C4-2B (cell line): ENCODE data around the gene KDM4C.

Source experiments
- ZFX ChIP-seq: fragments of 450-650 bp; IDR thresholded peaks from 2 replicates; pipeline ENCODE4 v1.6.1; 2017
- TF ChIP-seq, protein P1 (sequence below): fragments of 450-650 bp; conservative IDR thresholded peaks from 2 replicates; pipeline ENCODE4 v1.5.1; 2017; ENCODE audit warnings: mild to moderate bottlenecking

DNA sequence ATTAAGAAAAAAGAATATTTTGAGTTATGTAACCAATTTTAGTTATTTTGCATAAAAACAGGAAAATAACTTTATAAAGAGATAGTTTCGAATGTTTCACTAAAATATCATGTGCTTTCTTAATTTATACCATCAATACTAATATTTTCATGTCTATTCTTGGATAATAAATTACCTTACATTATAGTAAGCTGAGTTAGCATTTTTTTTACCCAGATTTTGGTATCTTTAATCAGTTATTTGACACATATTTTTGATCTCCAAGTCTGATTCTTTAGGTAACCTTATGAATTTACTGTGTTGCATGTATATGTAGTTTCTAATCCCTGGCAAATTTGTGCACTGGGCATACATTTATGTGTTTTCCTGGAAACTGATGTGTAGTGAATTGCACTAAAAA is 138.0 kb downstream of the KDM4C start:
- TF ChIP-seq, protein P1, sequence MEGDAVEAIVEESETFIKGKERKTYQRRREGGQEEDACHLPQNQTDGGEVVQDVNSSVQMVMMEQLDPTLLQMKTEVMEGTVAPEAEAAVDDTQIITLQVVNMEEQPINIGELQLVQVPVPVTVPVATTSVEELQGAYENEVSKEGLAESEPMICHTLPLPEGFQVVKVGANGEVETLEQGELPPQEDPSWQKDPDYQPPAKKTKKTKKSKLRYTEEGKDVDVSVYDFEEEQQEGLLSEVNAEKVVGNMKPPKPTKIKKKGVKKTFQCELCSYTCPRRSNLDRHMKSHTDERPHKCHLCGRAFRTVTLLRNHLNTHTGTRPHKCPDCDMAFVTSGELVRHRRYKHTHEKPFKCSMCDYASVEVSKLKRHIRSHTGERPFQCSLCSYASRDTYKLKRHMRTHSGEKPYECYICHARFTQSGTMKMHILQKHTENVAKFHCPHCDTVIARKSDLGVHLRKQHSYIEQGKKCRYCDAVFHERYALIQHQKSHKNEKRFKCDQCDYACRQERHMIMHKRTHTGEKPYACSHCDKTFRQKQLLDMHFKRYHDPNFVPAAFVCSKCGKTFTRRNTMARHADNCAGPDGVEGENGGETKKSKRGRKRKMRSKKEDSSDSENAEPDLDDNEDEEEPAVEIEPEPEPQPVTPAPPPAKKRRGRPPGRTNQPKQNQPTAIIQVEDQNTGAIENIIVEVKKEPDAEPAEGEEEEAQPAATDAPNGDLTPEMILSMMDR, result no peak
- no peak for TF ChIP-seq ZFX
